Hepatocyte (in vitro differentiated cells): ENCODE measurements around the gene SPRY1.

Experiments
- CTCF ChIP-seq: fragments of 200-600 bp; sonication (generic); IDR thresholded peaks from 2 replicates; pipeline ENCODE4 v1.5.1; 2016; ENCODE audit warnings: antibody characterized with exemption, mild to moderate bottlenecking; ENCODE audit not compliant: poor library complexity
- EZH2 ChIP-seq: fragments of 200-600 bp; sonication (generic); IDR thresholded peaks from 2 replicates; pipeline ENCODE4 v1.6.1; 2016; ENCODE audit warnings: antibody characterized with exemption, mild to moderate bottlenecking, borderline replicate concordance
- EZH2phosphoT487 ChIP-seq: fragments of 200-600 bp; sonication (generic); IDR thresholded peaks from one replicate; pipeline ENCODE4 v1.6.1; 2018; ENCODE audit warnings: antibody characterized with exemption, mild to moderate bottlenecking, low read depth, moderate library complexity; ENCODE audit not compliant: unreplicated experiment, severe bottlenecking

GRCh38 chr4:123433976-123434375, 37.4 kb downstream of the SPRY1 start:
- TF ChIP-seq CTCF (no peak), EZH2 (no peak), EZH2phosphoT487 (no peak)
